Uterus (tissue), 4 donors: ENCODE data around the gene UVRAG. TPM values are rescaled to one million over a fixed set of nuclear protein-coding genes. Genes with fewer than 3 reads are reported as not detected.
A peak's percentile ranks its signal among the peaks of the same experiment; 100 is the strongest.

Experiments used
- DNase-seq, 2 donors: peaks; one replicate each; pipeline ENCODE4 v3.0.0-alpha.2; 2019 to 2020
- H3K27ac ChIP-seq, 2 donors: fragments of 200-600 bp; sonication (generic); 1 replicate in 1 of 2; 2 replicates in 1 of 2; pipeline ENCODE4 v1.5.1; 2016 to 2018
- H3K27me3 ChIP-seq, 2 donors: fragments of 200-600 bp; sonication (generic); one replicate each; pipeline ENCODE4 v1.5.1; 2018 to 2019; ENCODE audit warnings: control low read depth in 1 of 2
- H3K36me3 ChIP-seq, 2 donors: fragments of 200-600 bp; sonication (generic); one replicate each; pipeline ENCODE4 v1.5.1; 2019; ENCODE audit warnings: control low read depth in 1 of 2
- H3K4me1 ChIP-seq, 2 donors: fragments of 200-600 bp; sonication (generic); one replicate each; pipeline ENCODE4 v1.5.1; 2018 to 2019; ENCODE audit warnings: control low read depth in 1 of 2
- H3K4me3 ChIP-seq, 2 donors: fragments of 200-600 bp; sonication (generic); 1 replicate in 1 of 2; 2 replicates in 1 of 2; pipeline ENCODE4 v1.5.1; 2018 to 2019; ENCODE audit warnings: mild to moderate bottlenecking in 1 of 2
- H3K9me3 ChIP-seq, 2 donors: fragments of 200-600 bp; sonication (generic); one replicate each; pipeline ENCODE4 v1.5.1; 2019; ENCODE audit warnings: control low read depth in 1 of 2
- POLR2A ChIP-seq, 2 donors: fragments of 450-650 bp; IDR thresholded peaks; one replicate each; pipeline ENCODE4 v1.6.1; 2016; ENCODE audit warnings: antibody characterized with exemption in 2 of 2, mild to moderate bottlenecking in 1 of 2, moderate library complexity in 1 of 2
- intact Hi-C: fragments of 100-400 bp; cut with DNase I; formaldehyde crosslinking; loops from one replicate; pipeline ENCODE4 v1.15.1; 2023; ENCODE audit warnings: low total_unique reads
- total RNA-seq, 4 donors: library from RNA; depleted of rRNA in 3 of 4; stranded (reverse); fragments of >200 nt in 3 of 4; gene quantifications; one replicate each; pipeline versions ENCODE4 v1.1.0 to v1.2.4, GENCODE V29; 2014 to 2023
- TF ChIP-seq, protein P1 (sequence below), 4 experiments: fragments of 200-600 bp in 2 of 4; fragments of 450-650 bp in 2 of 4; sonication (generic) in 2 of 4; IDR thresholded peaks; one replicate each; pipeline ENCODE4 v1.5.1; 2016 to 2019; ENCODE audit warnings: antibody characterized with exemption in 4 of 4, mild to moderate bottlenecking in 2 of 4, moderate library complexity in 1 of 4
- donor health status: DM: yes; HTN: yes; CAD: no.

UVRAG gene
- total RNA-seq, 4 donors from 2014 or later: 14.9 to 42.9 (median 26.4) TPM

DNA sequence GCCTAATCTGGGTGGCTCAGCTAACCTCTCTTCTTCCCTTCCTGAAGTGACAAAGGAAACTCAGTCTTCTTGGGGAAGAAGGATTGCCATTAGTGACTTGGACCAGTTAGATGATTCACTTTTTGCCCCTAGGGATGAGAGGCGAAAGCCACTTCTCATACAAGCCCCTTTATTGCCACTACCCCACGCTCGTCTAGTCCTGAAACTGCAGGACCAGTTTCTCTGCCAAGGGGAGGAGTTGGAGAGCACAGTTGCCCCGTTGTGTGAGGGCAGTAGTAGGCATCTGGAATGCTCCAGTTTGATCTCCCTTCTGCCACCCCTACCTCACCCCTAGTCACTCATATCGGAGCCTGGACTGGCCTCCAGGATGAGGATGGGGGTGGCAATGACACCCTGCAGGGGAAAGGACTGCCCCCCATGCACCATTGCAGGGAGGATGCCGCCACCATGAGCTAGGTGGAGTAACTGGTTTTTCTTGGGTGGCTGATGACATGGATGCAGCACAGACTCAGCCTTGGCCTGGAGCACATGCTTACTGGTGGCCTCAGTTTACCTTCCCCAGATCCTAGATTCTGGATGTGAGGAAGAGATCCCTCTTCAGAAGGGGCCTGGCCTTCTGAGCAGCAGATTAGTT lies 14.2 kb upstream of the UVRAG start:
- Histone ChIP-seq H3K4me3 (no peak overlapping the region), H3K4me1 (no peaks in the 10 kb centered on the region), H3K27me3 (no peaks in the 10 kb centered on the region), H3K27ac (no peak overlapping the region), H3K9me3 (no peaks in the 10 kb centered on the region), H3K36me3 (no peaks in the 10 kb centered on the region)
- intact Hi-C loops: loop anchor here (5.0 kb wide), 1 partner anchor 66 kb away; no protein-coding TSS in a partner anchor
- TF ChIP-seq POLR2A (IDR thresholded peaks at IDR 0.05): no peak
- TF ChIP-seq, protein P1, sequence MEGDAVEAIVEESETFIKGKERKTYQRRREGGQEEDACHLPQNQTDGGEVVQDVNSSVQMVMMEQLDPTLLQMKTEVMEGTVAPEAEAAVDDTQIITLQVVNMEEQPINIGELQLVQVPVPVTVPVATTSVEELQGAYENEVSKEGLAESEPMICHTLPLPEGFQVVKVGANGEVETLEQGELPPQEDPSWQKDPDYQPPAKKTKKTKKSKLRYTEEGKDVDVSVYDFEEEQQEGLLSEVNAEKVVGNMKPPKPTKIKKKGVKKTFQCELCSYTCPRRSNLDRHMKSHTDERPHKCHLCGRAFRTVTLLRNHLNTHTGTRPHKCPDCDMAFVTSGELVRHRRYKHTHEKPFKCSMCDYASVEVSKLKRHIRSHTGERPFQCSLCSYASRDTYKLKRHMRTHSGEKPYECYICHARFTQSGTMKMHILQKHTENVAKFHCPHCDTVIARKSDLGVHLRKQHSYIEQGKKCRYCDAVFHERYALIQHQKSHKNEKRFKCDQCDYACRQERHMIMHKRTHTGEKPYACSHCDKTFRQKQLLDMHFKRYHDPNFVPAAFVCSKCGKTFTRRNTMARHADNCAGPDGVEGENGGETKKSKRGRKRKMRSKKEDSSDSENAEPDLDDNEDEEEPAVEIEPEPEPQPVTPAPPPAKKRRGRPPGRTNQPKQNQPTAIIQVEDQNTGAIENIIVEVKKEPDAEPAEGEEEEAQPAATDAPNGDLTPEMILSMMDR (IDR thresholded peaks at IDR 0.05): no peak
- no peak for DNase-seq

- Histone ChIP-seq H3K4me1 (no peaks in the 10 kb centered on the region), H3K36me3 (no peaks in the 10 kb centered on the region), H3K27ac (no peak overlapping the region), H3K9me3 (no peaks in the 10 kb centered on the region), H3K4me3 (no peak overlapping the region), H3K27me3 (no peaks in the 10 kb centered on the region)
- DNase-seq: no peak
- intact Hi-C loops: loop anchor here (5.0 kb wide), 1 partner anchor 66 kb away; no protein-coding TSS in a partner anchor
- TF ChIP-seq, protein P1 (IDR thresholded peaks at IDR 0.05): no peak
- no peak for TF ChIP-seq POLR2A (IDR thresholded peaks at IDR 0.05)
Measured at GRCh38 chr11:75801362-75802020, 13.5 kb upstream of the UVRAG start.

DNA sequence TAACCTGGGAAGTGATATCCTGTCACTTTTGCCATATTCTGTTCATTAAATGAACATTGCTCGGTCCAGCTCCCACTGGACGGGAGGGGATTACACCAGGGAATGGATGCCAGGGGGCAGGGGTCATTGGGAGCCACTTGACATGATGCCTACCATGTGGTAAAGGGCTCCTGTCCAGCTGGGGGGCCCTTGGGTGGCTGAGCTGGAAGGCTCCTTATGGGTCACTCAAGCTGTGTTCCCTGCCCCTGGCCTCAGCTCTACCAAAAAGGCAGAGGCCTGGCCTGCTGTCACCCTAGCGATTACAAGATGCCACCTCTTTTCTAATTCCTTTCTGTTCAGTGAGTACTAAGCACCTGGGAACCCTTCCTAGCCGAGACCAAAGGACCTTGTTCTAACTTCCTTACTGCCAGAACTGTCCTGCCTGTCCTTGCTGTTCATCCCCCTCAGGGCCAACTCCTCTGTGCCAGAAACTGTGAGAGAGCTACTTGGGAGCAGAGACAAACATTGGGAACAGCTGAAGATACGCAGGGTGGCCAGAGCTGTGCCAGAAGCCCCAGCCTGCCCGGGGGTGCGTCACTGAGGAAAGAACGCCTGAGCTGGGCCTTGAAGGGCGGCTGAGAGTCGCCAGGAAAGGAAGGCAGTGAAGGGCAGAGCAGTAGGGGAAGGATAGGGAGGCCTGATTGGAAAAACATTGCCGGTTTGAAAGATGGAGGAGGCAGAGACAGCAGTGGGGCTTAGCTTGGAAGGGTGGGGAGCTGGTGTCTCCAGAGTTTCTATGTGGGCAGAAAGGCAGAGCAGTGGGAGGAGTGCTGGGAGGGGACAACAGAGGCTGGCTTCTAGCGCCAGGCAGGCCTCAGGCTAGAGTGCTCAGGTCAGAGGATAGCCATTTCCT lies 12.7 kb upstream of the UVRAG start:
- DNase-seq: no peak
- intact Hi-C loops: loop anchor here (5.0 kb wide), 1 partner anchor 65 kb away; no protein-coding TSS in a partner anchor
- no peak for TF ChIP-seq POLR2A (IDR thresholded peaks at IDR 0.05)
- TF ChIP-seq, protein P1 (IDR thresholded peaks at IDR 0.05): no peak
- no peaks in the 10 kb centered on the region for H3K27me3 ChIP-seq
- no peaks in the 10 kb centered on the region for H3K4me1 ChIP-seq
- no peaks in the 10 kb centered on the region for H3K9me3 ChIP-seq
- no peak overlapping the region for H3K4me3 ChIP-seq
- no peak overlapping the region for H3K27ac ChIP-seq
- H3K36me3 ChIP-seq: no peaks in the 10 kb centered on the region

DNA sequence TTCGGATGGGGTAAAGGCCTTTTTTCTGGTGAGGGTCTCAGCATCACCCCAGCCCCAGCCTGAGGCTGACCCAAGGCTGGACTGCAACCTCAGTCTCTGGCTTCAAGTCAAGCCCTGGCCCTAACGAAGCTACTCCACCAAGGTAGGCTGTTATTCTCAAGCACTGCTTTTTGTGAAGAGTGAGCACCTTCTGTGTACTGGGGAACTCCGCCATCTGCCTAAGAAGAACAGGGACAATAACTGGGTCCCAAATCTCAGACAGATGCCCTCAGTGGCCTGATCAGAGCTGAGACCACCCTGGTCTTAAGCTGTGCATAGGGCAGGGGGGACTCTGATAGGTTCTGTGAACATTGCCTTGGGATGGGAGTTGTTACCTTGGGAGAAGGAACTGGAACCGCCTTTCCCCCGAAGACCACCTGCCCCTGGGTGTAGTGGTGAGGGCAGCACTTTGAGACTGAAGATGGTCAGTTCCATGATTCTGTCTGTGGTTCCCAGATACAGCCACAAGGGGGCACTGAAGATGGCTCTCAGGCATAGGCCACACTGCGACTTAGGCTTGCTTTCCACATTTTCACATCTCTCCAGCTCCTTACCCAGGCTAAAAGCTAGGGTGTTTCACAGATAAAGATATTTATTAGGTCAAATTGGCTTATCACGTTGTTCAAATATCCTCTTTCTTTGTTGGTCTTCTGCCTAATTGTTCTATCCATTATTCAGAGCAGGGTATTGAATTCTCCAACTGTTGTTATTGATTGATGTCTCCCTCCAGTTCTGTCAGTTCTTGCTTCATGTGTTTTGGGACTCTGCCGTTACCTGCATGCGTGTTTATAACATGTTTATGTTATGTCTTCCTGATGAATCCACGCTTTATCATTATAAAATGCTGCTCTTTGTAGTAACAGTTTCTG lies 11.8 kb upstream of the UVRAG start:
- H3K36me3 ChIP-seq: no peaks in the 10 kb centered on the region
- no peak overlapping the region for H3K27ac ChIP-seq
- TF ChIP-seq, protein P1 (IDR thresholded peaks at IDR 0.05): peak; percentile 84 to 94 (median 87)
- TF ChIP-seq POLR2A (IDR thresholded peaks at IDR 0.05): no peak
- H3K27me3 ChIP-seq: no peaks in the 10 kb centered on the region
- DNase-seq: peak; percentile 71 to 76
- H3K4me3 ChIP-seq: no peak overlapping the region
- intact Hi-C loops: loop anchor here (5.0 kb wide), 1 partner anchor 64 kb away; no protein-coding TSS in a partner anchor
- H3K9me3 ChIP-seq: no peaks in the 10 kb centered on the region
- H3K4me1 ChIP-seq: no peaks in the 10 kb centered on the region
